Endodermal cell (in vitro differentiated cells): Measurements from ENCODE around the gene HBE1. TPM values are rescaled to one million over a fixed set of nuclear protein-coding genes. Genes with fewer than 3 reads are reported as not detected.

Experiments used
- DNase-seq: peaks from one replicate; pipeline ENCODE4 v3.0.0-alpha.2; 2017
- H3K27ac ChIP-seq: 2 replicates; pipeline ENCODE4 v1.5.1; 2013; ENCODE audit warnings: mild to moderate bottlenecking, low read depth, low read length, moderate library complexity
- H3K27me3 ChIP-seq: 2 replicates; pipeline ENCODE4 v1.6.1; 2013; ENCODE audit warnings: mild to moderate bottlenecking, low read length, moderate library complexity; ENCODE audit not compliant: insufficient read depth, control insufficient read depth, poor library complexity, severe bottlenecking
- H3K36me3 ChIP-seq: 2 replicates; pipeline ENCODE4 v1.7.0; 2013; ENCODE audit warnings: mild to moderate bottlenecking, low read length, moderate library complexity; ENCODE audit not compliant: control insufficient read depth, insufficient read depth
- H3K4me1 ChIP-seq: one replicate; pipeline ENCODE4 v1.7.0; 2013; ENCODE audit warnings: low read length; ENCODE audit not compliant: control insufficient read depth, insufficient read depth
- H3K4me3 ChIP-seq: 2 replicates; pipeline ENCODE4 v1.5.1; 2013; ENCODE audit warnings: mild to moderate bottlenecking, low read length, moderate library complexity
- H3K9ac ChIP-seq: 2 replicates; pipeline ENCODE4 v1.6.1; 2013; ENCODE audit warnings: mild to moderate bottlenecking, low read length, moderate library complexity; ENCODE audit not compliant: poor library complexity, severe bottlenecking; ENCODE audit errors: extremely low read depth
- H3K9me3 ChIP-seq: 2 replicates; pipeline ENCODE4 v1.6.1; 2013; ENCODE audit warnings: mild to moderate bottlenecking, low read length, moderate library complexity; ENCODE audit not compliant: control insufficient read depth
- H3K27ac Mint-ChIP-seq: 2 replicates; pipeline ENCODE4 v1.8.0; 2020; ENCODE audit warnings: mixed read lengths
- H3K27me3 Mint-ChIP-seq: 2 replicates; pipeline ENCODE4 v1.8.0; 2021; ENCODE audit warnings: mild to moderate bottlenecking, mixed read lengths; ENCODE audit not compliant: insufficient read depth
- H3K36me3 Mint-ChIP-seq: 2 replicates; pipeline ENCODE4 v1.8.0; 2020; ENCODE audit warnings: low read depth, mixed read lengths
- H3K4me1 Mint-ChIP-seq: 2 replicates; pipeline ENCODE4 v1.8.0; 2020; ENCODE audit warnings: mixed read lengths
- H3K4me3 Mint-ChIP-seq: 2 replicates; pipeline ENCODE4 v1.8.0; 2020; ENCODE audit warnings: mild to moderate bottlenecking, moderate library complexity, mixed read lengths
- H3K9me3 Mint-ChIP-seq: 2 replicates; pipeline ENCODE4 v1.8.0; 2020; ENCODE audit warnings: mild to moderate bottlenecking, mixed read lengths
- CTCF ChIP-seq: fragments of 200-600 bp; sonication (generic); conservative IDR thresholded peaks from 2 replicates; pipeline ENCODE4 v1.5.0; 2021; ENCODE audit warnings: antibody characterized with exemption, mild to moderate bottlenecking
- WGBS, 2 experiments: methylation state at CpG; one replicate each; pipeline versions ENCODE4 v1.1.5 to v1.1.7; 2013; ENCODE audit warnings: missing lambda C conversion rate in 2 of 2, mixed read lengths in 1 of 2; ENCODE audit not compliant: insufficient coverage in 1 of 2, insufficient read length in 1 of 2; 5-methylcytosine and 5-hydroxymethylcytosine counted together
- total RNA-seq, 2 donors: library from RNA; stranded (reverse); fragmentation: NEBNext Ultra II Directional in 1 of 2; extraction: Animal tissue kit (Norgen Biotek cat#: 25700) in 1 of 2; gene quantifications; 2 replicates in 1 of 2; 3 replicates in 1 of 2; pipeline ENCODE4 v1.2.1, GENCODE V29; 2021

HBE1 gene
- total RNA-seq, 2 donors from 2014 or later = 0.81 to 6.1 TPM

- Mint-ChIP-seq H3K27ac (no peak overlapping the region), H3K27me3 (no peaks in the 10 kb centered on the region), H3K9me3 (no peaks in the 10 kb centered on the region), H3K4me1 (peaks cover 17% of the 10 kb centered on the region), H3K36me3 (no peaks in the 10 kb centered on the region), H3K4me3 (no peak overlapping the region)
- H3K36me3 ChIP-seq = no peaks in the 10 kb centered on the region
- peaks cover 2% of the 10 kb centered on the region for H3K4me1 ChIP-seq
- no peak for DNase-seq
- no peak overlapping the region for H3K4me3 ChIP-seq
- no peak overlapping the region for H3K27ac ChIP-seq
- no peaks in the 10 kb centered on the region for H3K27me3 ChIP-seq
- 83 to 86% methylated on average over 1 to 4 of the region's 4 CpGs for WGBS, 2 experiments
- H3K9me3 ChIP-seq = no peaks in the 10 kb centered on the region
- H3K9ac ChIP-seq = no peak overlapping the region
- no peak for TF ChIP-seq CTCF
Measured at GRCh38 chr11:5279471-5280090, 9.8 kb upstream of the HBE1 start.

- Mint-ChIP-seq H3K36me3 (no peaks in the 10 kb centered on the region), H3K27me3 (no peaks in the 10 kb centered on the region), H3K4me1 (peaks cover 22% of the 10 kb centered on the region), H3K9me3 (no peaks in the 10 kb centered on the region), H3K27ac (no peak overlapping the region), H3K4me3 (no peak overlapping the region)
- TF ChIP-seq CTCF = no peak
- no peak overlapping the region for H3K27ac ChIP-seq
- WGBS, 2 experiments = 88% methylated on average over 1 of the region's 1 CpG; no CpG with 5 or more reads in 1 of the 2 experiments
- no peak for DNase-seq
- H3K9ac ChIP-seq = no peak overlapping the region
- no peaks in the 10 kb centered on the region for H3K9me3 ChIP-seq
- no peak overlapping the region for H3K4me3 ChIP-seq
- H3K27me3 ChIP-seq = no peaks in the 10 kb centered on the region
- H3K4me1 ChIP-seq = peaks cover 4% of the 10 kb centered on the region
- H3K36me3 ChIP-seq = no peaks in the 10 kb centered on the region
Measured at GRCh38 chr11:5277807-5278382, 8.2 kb upstream of the HBE1 start.

GRCh38 chr11:5276697-5277096 is 7.0 kb upstream of the HBE1 start:
- no peaks in the 10 kb centered on the region for H3K36me3 ChIP-seq
- H3K27me3 Mint-ChIP-seq = no peaks in the 10 kb centered on the region

More at GRCh38 chr11:5276697-5277096, 7.0 kb upstream of the HBE1 start:
- H3K9me3 Mint-ChIP-seq = no peaks in the 10 kb centered on the region
- Histone ChIP-seq H3K27ac (no peak overlapping the region), H3K9ac (no peak overlapping the region), H3K9me3 (no peaks in the 10 kb centered on the region), H3K4me3 (no peak overlapping the region), H3K27me3 (no peaks in the 10 kb centered on the region), H3K4me1 (peaks cover 4% of the 10 kb centered on the region)
- H3K27ac Mint-ChIP-seq = no peak overlapping the region
- 93 to 100% methylated on average over 1 to 2 of the region's 2 CpGs for WGBS, 2 experiments
- peaks cover 22% of the 10 kb centered on the region for H3K4me1 Mint-ChIP-seq
- TF ChIP-seq CTCF = no peak
- H3K36me3 Mint-ChIP-seq = no peaks in the 10 kb centered on the region
- no peak overlapping the region for H3K4me3 Mint-ChIP-seq
- DNase-seq = no peak
